H1 (cell line): ENCODE results near the gene NUP210. TPM values are rescaled to one million over a fixed set of nuclear protein-coding genes. Genes with fewer than 3 reads are reported as not detected.
A peak's percentile ranks its signal among the peaks of the same experiment; 100 is the strongest.

Source experiments
- CTCF ChIA-PET: fragments of 300-600 bp; sonication (Branson Sonifier 250); formaldehyde crosslinking; loops from one replicate; lab custom pipeline; 2021; ENCODE audit not compliant: partially characterized antibody; lab: Charles Lee
- POLR2A ChIA-PET: fragments of 300-600 bp; sonication (Branson Sonifier 250); formaldehyde crosslinking; loops from one replicate; lab custom pipeline; 2021; ENCODE audit warnings: inconsistent platforms; ENCODE audit not compliant: partially characterized antibody; lab: Charles Lee
- DNase-seq, 2 experiments: peaks; one replicate each; pipeline versions ENCODE4 v3.0.0 to v3.0.0-alpha.2; 2010 to 2022; ENCODE audit warnings: low spot score in 2 of 2, low read depth in 1 of 2, mixed read lengths in 1 of 2
- FAIRE-seq: peaks from 2 replicates; lab custom pipeline; 2011; peaks lifted over from hg19 to GRCh38; lab: Jason Lieb, UNC
- H2AFZ ChIP-seq: 2 replicates; pipeline ENCODE4 v1.8.1; 2012; ENCODE audit warnings: low read length, inconsistent platforms
- H2AK5ac ChIP-seq: 2 replicates; pipeline ENCODE4 v1.6.1; 2013; ENCODE audit warnings: low read depth, low read length
- H2BK120ac ChIP-seq: replicated peaks from 2 replicates; pipeline ENCODE3; 2013; ENCODE audit warnings: low read depth, low read length, inconsistent platforms
- H2BK12ac ChIP-seq: 2 replicates; pipeline ENCODE4 v1.6.1; 2013; ENCODE audit warnings: low read depth, low read length
- H2BK15ac ChIP-seq: 2 replicates; pipeline ENCODE4 v1.6.1; 2013; ENCODE audit warnings: low read length
- H2BK20ac ChIP-seq: 2 replicates; pipeline ENCODE4 v1.6.1; 2013; ENCODE audit warnings: low read length
- H2BK5ac ChIP-seq: 2 replicates; pipeline ENCODE4 v1.6.1; 2013; ENCODE audit warnings: low read depth, low read length
- H3K14ac ChIP-seq: 2 replicates; pipeline ENCODE4 v1.6.1; 2013; ENCODE audit warnings: inconsistent platforms; ENCODE audit not compliant: insufficient read length
- H3K18ac ChIP-seq: 2 replicates; pipeline ENCODE4 v1.6.1; 2013; ENCODE audit warnings: low read length; ENCODE audit errors: extremely low read depth
- H3K23ac ChIP-seq: 2 replicates; pipeline ENCODE4 v1.6.1; 2013; ENCODE audit warnings: inconsistent platforms; ENCODE audit not compliant: insufficient read length
- H3K23me2 ChIP-seq: 2 replicates; pipeline ENCODE4 v1.6.1; 2013; ENCODE audit warnings: low read depth, low read length
- H3K27ac ChIP-seq: 2 replicates; pipeline ENCODE4 v1.6.1; 2011; ENCODE audit warnings: low read depth, low read length, inconsistent platforms
- H3K27me3 ChIP-seq, 4 experiments: replicated peaks in 1 of 4; 1 replicate in 1 of 4; 2 replicates in 3 of 4; pipeline versions ENCODE4 v1.6.1 to v1.8.1; 2011 to 2013; ENCODE audit warnings: low read length in 3 of 4, mild to moderate bottlenecking in 3 of 4, inconsistent platforms in 2 of 4, mixed read lengths in 2 of 4, moderate library complexity in 1 of 4; ENCODE audit not compliant: control insufficient read depth in 3 of 4, insufficient read depth in 3 of 4; ENCODE audit errors: extremely low read depth in 1 of 4
- H3K36me3 ChIP-seq, 4 experiments: 2 replicates each; pipeline versions ENCODE4 v1.6.1 to v1.8.1; 2011 to 2013; ENCODE audit warnings: mild to moderate bottlenecking in 4 of 4, low read length in 3 of 4, moderate library complexity in 2 of 4, control low read depth in 1 of 4, inconsistent platforms in 1 of 4; ENCODE audit not compliant: insufficient read depth in 4 of 4, control insufficient read depth in 2 of 4
- H3K4ac ChIP-seq: replicated peaks from 2 replicates; pipeline ENCODE3; 2013; ENCODE audit warnings: low read length, low read depth, mixed read lengths, inconsistent platforms; ENCODE audit not compliant: insufficient read length
- H3K4me1 ChIP-seq, 4 experiments: replicated peaks in 1 of 4; 1 replicate in 1 of 4; 2 replicates in 3 of 4; pipeline versions ENCODE4 v1.6.1 to v1.8.1; 2011 to 2013; ENCODE audit warnings: low read length in 3 of 4, inconsistent platforms in 2 of 4, mixed read lengths in 1 of 4; ENCODE audit not compliant: insufficient read depth in 4 of 4, control insufficient read depth in 3 of 4
- H3K4me2 ChIP-seq, 2 experiments: 2 replicates each; pipeline versions ENCODE4 v1.6.1 to v1.8.1; 2011 to 2013; ENCODE audit warnings: low read depth in 2 of 2, low read length in 2 of 2, control low read depth in 1 of 2, inconsistent platforms in 1 of 2, mild to moderate bottlenecking in 1 of 2; ENCODE audit not compliant: insufficient read depth in 1 of 2
- H3K4me3 ChIP-seq, 4 experiments: fragments of 200-600, 300-600 bp in 1 of 4; sonication (generic), shearing (Covaris generic), sonication (Bioruptor Twin) in 1 of 4; 2 replicates each; pipeline versions ENCODE4 v1.5.1 to v1.8.1; 2011 to 2016; ENCODE audit warnings: low read length in 4 of 4, low read depth in 3 of 4, control low read depth in 2 of 4, inconsistent platforms in 2 of 4, mild to moderate bottlenecking in 2 of 4, mixed read lengths in 1 of 4, moderate library complexity in 1 of 4; ENCODE audit not compliant: insufficient read depth in 2 of 4; ENCODE audit errors: extremely low read depth in 1 of 4
- H3K56ac ChIP-seq: replicated peaks from 2 replicates; pipeline ENCODE3; 2013; ENCODE audit warnings: low read depth, mild to moderate bottlenecking, mixed read lengths, low read length, inconsistent platforms; ENCODE audit not compliant: insufficient read length
- H3K79me1 ChIP-seq: 2 replicates; pipeline ENCODE4 v1.6.1; 2013; ENCODE audit warnings: low read depth, low read length, control low read depth
- H3K79me2 ChIP-seq, 2 experiments: 2 replicates each; pipeline versions ENCODE4 v1.6.1 to v1.8.1; 2012 to 2013; ENCODE audit warnings: low read length in 2 of 2, mild to moderate bottlenecking in 2 of 2, inconsistent platforms in 1 of 2; ENCODE audit not compliant: insufficient read depth in 2 of 2, control insufficient read depth in 1 of 2
- H3K9ac ChIP-seq, 4 experiments: replicated peaks in 1 of 4; 1 replicate in 1 of 4; 2 replicates in 3 of 4; pipeline versions ENCODE4 v1.6.1 to v1.8.1; 2011 to 2013; ENCODE audit warnings: low read depth in 3 of 4, low read length in 3 of 4, control low read depth in 2 of 4, mild to moderate bottlenecking in 2 of 4, moderate library complexity in 2 of 4, inconsistent platforms in 1 of 4; ENCODE audit errors: extremely low read depth in 1 of 4
- H3K9me3 ChIP-seq, 2 experiments: 2 replicates each; pipeline versions ENCODE4 v1.6.1 to v1.8.1; 2012 to 2013; ENCODE audit warnings: mild to moderate bottlenecking in 2 of 2, moderate library complexity in 2 of 2, control low read depth in 1 of 2, inconsistent platforms in 1 of 2, low read depth in 1 of 2, low read length in 1 of 2, mixed read lengths in 1 of 2; ENCODE audit not compliant: insufficient read depth in 2 of 2
- H4K20me1 ChIP-seq, 2 experiments: replicated peaks in 1 of 2; 2 replicates each; pipeline versions ENCODE3 to v1.8.1; 2011 to 2013; ENCODE audit warnings: inconsistent platforms in 2 of 2, low read length in 2 of 2, mild to moderate bottlenecking in 1 of 2; ENCODE audit not compliant: insufficient read depth in 2 of 2, control insufficient read depth in 1 of 2
- H4K5ac ChIP-seq: 2 replicates; pipeline ENCODE4 v1.6.1; 2013; ENCODE audit warnings: low read length, low read depth, mixed read lengths, inconsistent platforms; ENCODE audit not compliant: insufficient read length
- H4K8ac ChIP-seq: 2 replicates; pipeline ENCODE4 v1.8.0; 2013; ENCODE audit warnings: mild to moderate bottlenecking, moderate library complexity, low read length, inconsistent platforms; ENCODE audit not compliant: insufficient read depth; ENCODE audit errors: extremely low read depth
- H4K91ac ChIP-seq: replicated peaks from 2 replicates; pipeline ENCODE3; 2013; ENCODE audit warnings: low read length, mixed read lengths, inconsistent platforms; ENCODE audit not compliant: insufficient read length
- CTCF ChIP-seq, 3 experiments: IDR thresholded peaks; 1 replicate in 2 of 3; 2 replicates in 1 of 3; pipeline versions ENCODE4 v1.5.1 to v1.6.1; 2011; ENCODE audit warnings: low read length in 3 of 3, mild to moderate bottlenecking in 3 of 3, inconsistent platforms in 2 of 3, low read depth in 1 of 3, moderate library complexity in 1 of 3; ENCODE audit not compliant: insufficient read depth in 1 of 3; ENCODE audit errors: control extremely low read depth in 1 of 3
- FOSL1 ChIP-seq: IDR thresholded peaks from 2 replicates; pipeline ENCODE4 v1.6.1; 2011; ENCODE audit warnings: mild to moderate bottlenecking, low read depth, low read length, moderate library complexity; ENCODE audit not compliant: insufficient read depth
- MAFK ChIP-seq: IDR thresholded peaks from 2 replicates; pipeline ENCODE4 v1.6.1; 2012; ENCODE audit warnings: low read depth, mild to moderate bottlenecking, improper control_type of control experiment, low read length
- RAD21 ChIP-seq, 2 experiments: IDR thresholded peaks in 1 of 2; conservative IDR thresholded peaks in 1 of 2; 2 replicates each; pipeline ENCODE4 v1.6.1; 2011; ENCODE audit warnings: low read depth in 2 of 2, low read length in 2 of 2, improper control_type of control experiment in 1 of 2, inconsistent platforms in 1 of 2, mild to moderate bottlenecking in 1 of 2, moderate library complexity in 1 of 2
- WGBS, 2 experiments: shearing (Covaris generic) in 1 of 2; methylation state at CpG; one replicate each; pipeline versions ENCODE4 v1.1.6 to v1.1.7; 2013 to 2015; ENCODE audit warnings: low lambda C conversion rate in 2 of 2, mixed read lengths in 2 of 2, inconsistent platforms in 1 of 2, low coverage in 1 of 2, missing lambda C conversion rate in 1 of 2; ENCODE audit not compliant: insufficient replicate concordance in 2 of 2, insufficient coverage in 1 of 2, insufficient read length in 1 of 2; ENCODE audit errors: extremely low coverage in 1 of 2, missing lambda C conversion rate in 1 of 2; 5-methylcytosine and 5-hydroxymethylcytosine counted together
- polyA plus RNA-seq, 7 experiments: library from polyadenylated mRNA; depleted of rRNA in 3 of 7; stranded (reverse) in 5 of 7; unstranded in 2 of 7; fragments of >200 nt in 5 of 7; fragments of 200-250 nt in 2 of 7; gene quantifications; 1 replicate in 5 of 7; 2 replicates in 1 of 7; 4 replicates in 1 of 7; pipeline versions ENCODE4 v1.2.1 to v1.2.3, GENCODE V29; 2011 to 2013; ENCODE audit warnings: missing spikeins in 2 of 7, mixed read lengths in 2 of 7
- total RNA-seq: library from RNA; stranded (reverse); fragmentation: NEBNext Ultra II Directional; extraction: Animal tissue kit (Norgen Biotek cat#: 25700); gene quantifications from 2 replicates; pipeline ENCODE4 v1.2.1, GENCODE V29; 2021

NUP210 gene
- total and polyA plus RNA-seq, 2 of the 8 experiments (the other 6 are each of a cell fraction or from before 2014, with no cell fraction given), result 51.0 to 53.7 TPM

GRCh38 chr3:13338996-13339395 is 81.1 kb downstream of the NUP210 start:
- TF ChIP-seq MAFK (no peak), FOSL1 (no peak), CTCF (IDR thresholded peaks at IDR 0.05; ENCODE audit: control extremely low read depth in 1 of 3, insufficient read depth in 1 of 3, low read depth in 1 of 3, low read length in 3 of 3) (peak in 2 of 3 experiments; percentile 28 to 30; a peak in 2 of 4 replicates), RAD21 (IDR thresholded peaks at IDR 0.05 in 1 of 2, conservative IDR thresholded peaks at IDR 0.05 in 1 of 2; ENCODE audit: low read depth in 2 of 2, low read length in 2 of 2) (peak in 1 of 2 experiments; percentile 27; a peak in 1 of 4 replicates)
- Histone ChIP-seq H3K27me3 (no peaks in the 10 kb centered on the region), H3K4me3 (no peak overlapping the region), H3K56ac (no peak overlapping the region), H3K4me1 (0 out of 7 replicates have a peak, but pooled peaks cover 0 to 2% (median 0%) of the 10 kb centered on the region in 4 experiments), H4K20me1 (no peaks in the 10 kb centered on the region), H3K36me3 (peaks cover 7 to 26% (median 12%) of the 10 kb centered on the region in 4 experiments), H2BK120ac (no peak overlapping the region), H4K8ac (no peak overlapping the region), H3K79me2 (no peaks in the 10 kb centered on the region), H2BK20ac (no peak overlapping the region), H3K4me2 (no peak overlapping the region), H3K9ac (no peak overlapping the region), H4K5ac (no peak overlapping the region), H3K23me2 (no peaks in the 10 kb centered on the region; the same call in 1 of the 2 replicates), H2AK5ac (no peak overlapping the region), H2BK5ac (no peak overlapping the region), H2BK12ac (no peak overlapping the region), H3K27ac (no peak overlapping the region), H3K18ac (no peak overlapping the region), H2AFZ (no peak overlapping the region), H3K4ac (no peak overlapping the region), H2BK15ac (no peak overlapping the region), H3K9me3 (no peaks in the 10 kb centered on the region), H4K91ac (no peak overlapping the region), H3K23ac (no peak overlapping the region), H3K79me1 (no peaks in the 10 kb centered on the region), H3K14ac (no peak overlapping the region)
- POLR2A ChIA-PET, result interaction anchor here (0.7 to 0.8 kb wide), 2 partner anchors 9 to 16 kb away, joined by 3 read pairs; no protein-coding TSS in a partner anchor
- CTCF ChIA-PET, result interaction anchor here (0.9 to 2.0 kb wide), 11 partner anchors 9 to 319 kb away, joined by 3 to 7 read pairs (median 3); no protein-coding TSS in a partner anchor
- DNase-seq, result no peak
- WGBS, 2 experiments, result 91% methylated on average over 5 of the region's 5 CpGs; no CpG with 5 or more reads in 1 of the 2 experiments
- no peak for FAIRE-seq
